ENCODE measurements around the gene C4B. TPM values are rescaled to one million over a fixed set of nuclear protein-coding genes. Genes with fewer than 3 reads are reported as not detected.

Gene C4B
- total and polyA plus RNA-seq, 9 of the 15 experiments (the other 6 are each of a cell fraction or from before 2014, with no cell fraction given): 0.32 to 8.8 (median 5.4) TPM

DNA sequence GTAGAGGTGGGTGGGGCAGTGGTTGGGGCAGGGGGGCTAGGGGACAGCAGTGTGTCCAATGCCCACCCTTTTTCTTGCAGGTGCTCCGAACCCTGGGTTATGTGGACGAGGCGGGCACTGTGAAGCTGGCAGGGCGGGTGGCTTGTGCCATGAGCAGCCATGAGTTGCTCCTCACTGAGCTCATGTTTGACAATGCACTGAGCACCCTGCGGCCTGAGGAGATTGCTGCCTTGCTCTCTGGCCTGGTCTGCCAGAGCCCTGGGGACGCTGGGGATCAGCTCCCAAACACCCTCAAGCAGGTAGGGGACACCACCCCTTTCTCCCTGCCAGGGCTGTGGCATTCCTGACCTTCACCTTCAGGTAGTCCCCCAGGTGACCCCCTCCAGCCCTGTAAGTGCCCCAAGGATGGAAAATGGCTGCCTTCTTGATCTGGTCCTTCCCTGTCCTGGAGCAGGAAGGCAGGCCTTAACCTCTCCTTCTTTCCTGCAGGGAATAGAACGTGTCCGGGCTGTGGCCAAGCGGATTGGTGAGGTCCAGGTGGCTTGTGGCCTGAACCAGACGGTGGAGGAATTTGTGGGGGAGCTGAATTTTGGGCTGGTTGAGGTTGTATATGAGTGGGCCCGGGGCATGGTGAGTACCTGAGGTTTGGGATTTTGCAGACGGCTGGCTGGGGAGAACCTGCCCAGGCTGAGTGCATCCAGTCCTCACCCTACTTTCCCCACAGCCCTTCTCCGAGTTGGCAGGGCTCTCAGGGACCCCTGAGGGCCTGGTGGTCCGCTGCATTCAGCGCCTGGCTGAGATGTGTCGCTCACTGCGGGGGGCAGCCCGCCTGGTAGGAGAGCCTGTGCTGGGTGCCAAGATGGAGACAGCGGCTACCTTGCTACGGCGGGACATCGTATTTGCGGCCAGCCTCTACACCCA, 45.5 kb upstream of the C4B start (continued):
- TF ChIP-seq, protein P1, sequence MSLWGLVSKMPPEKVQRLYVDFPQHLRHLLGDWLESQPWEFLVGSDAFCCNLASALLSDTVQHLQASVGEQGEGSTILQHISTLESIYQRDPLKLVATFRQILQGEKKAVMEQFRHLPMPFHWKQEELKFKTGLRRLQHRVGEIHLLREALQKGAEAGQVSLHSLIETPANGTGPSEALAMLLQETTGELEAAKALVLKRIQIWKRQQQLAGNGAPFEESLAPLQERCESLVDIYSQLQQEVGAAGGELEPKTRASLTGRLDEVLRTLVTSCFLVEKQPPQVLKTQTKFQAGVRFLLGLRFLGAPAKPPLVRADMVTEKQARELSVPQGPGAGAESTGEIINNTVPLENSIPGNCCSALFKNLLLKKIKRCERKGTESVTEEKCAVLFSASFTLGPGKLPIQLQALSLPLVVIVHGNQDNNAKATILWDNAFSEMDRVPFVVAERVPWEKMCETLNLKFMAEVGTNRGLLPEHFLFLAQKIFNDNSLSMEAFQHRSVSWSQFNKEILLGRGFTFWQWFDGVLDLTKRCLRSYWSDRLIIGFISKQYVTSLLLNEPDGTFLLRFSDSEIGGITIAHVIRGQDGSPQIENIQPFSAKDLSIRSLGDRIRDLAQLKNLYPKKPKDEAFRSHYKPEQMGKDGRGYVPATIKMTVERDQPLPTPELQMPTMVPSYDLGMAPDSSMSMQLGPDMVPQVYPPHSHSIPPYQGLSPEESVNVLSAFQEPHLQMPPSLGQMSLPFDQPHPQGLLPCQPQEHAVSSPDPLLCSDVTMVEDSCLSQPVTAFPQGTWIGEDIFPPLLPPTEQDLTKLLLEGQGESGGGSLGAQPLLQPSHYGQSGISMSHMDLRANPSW (CRISPR knock-in tag; IDR thresholded peaks at IDR 0.05): 0 out of 2 replicates have a peak, but pooled peaks have one; percentile 12
- TF ChIP-seq RB1 (IDR thresholded peaks at IDR 0.05; ENCODE audit: low read depth) (no peak), ZNF785 (CRISPR knock-in tag; IDR thresholded peaks at IDR 0.05) (no peak), XRCC5 (IDR thresholded peaks at IDR 0.05; ENCODE audit: low read depth, low read length) (no peak)

Measured in K562 (cell line).